ENCODE results near the gene UBR1.
"Not testable (repeated sequence)": the region's sequence is repeated elsewhere in the genome, so short reads cannot be mapped to it uniquely, and the experiment has no call there.

UBR1 gene

DNA sequence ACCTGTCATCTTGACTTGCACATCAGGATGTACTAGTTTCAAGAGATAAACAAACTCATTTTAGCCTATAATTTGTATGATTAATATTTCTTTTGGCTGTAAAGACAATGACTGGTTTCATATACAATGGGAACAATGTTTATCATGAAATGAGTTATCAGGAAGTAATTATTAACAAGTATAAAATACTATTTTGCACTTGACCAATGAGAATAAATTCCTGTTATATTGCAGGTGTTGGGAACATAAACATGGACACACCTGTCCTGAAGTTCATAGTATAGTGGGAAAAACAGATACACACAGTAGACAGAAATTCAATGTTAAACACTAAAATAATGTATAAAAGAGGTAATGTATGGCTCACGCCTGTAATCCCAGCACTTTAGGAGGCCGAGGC is 56.9 kb downstream of the UBR1 start:
- Histone ChIP-seq H3K27ac (replicated peaks; ENCODE audit: low read length) (no peak overlapping the region), H2BK12ac (ENCODE audit: low read length) (no peak overlapping the region), H3K27me3 (ENCODE audit: control insufficient read depth in 3 of 3, insufficient read depth in 3 of 3, low read depth in 1 of 3, low read length in 3 of 3) (no peaks in the 10 kb centered on the region), H2BK5ac (ENCODE audit: low read length) (no peak overlapping the region), H3K36me3 (replicated peaks in 1 of 2; ENCODE audit: control insufficient read depth in 2 of 2, insufficient read depth in 2 of 2, low read length in 2 of 2) (peaks cover 11 to 94% of the 10 kb centered on the region in 2 donors), H3K4ac (ENCODE audit: low read length) (no peak overlapping the region), H3K4me1 (ENCODE audit: control insufficient read depth in 2 of 2, insufficient read depth in 1 of 2, low read depth in 1 of 2, low read length in 2 of 2) (no peaks in the 10 kb centered on the region), H3K4me3 (ENCODE audit: low read length in 2 of 2) (no peak overlapping the region), H3K79me1 (ENCODE audit: low read depth, low read length) (no peaks in the 10 kb centered on the region), H2BK15ac (ENCODE audit: low read length) (no peak overlapping the region), H3K14ac (ENCODE audit: low read length) (no peak overlapping the region), H3K4me2 (ENCODE audit: insufficient read depth, low read length, poor library complexity, severe bottlenecking) (no peak overlapping the region), H4K91ac (ENCODE audit: low read depth, low read length, poor library complexity) (no peak overlapping the region), H2BK120ac (ENCODE audit: low read depth, low read length) (no peak overlapping the region), H3K9ac (ENCODE audit: low read depth, low read length, poor library complexity) (no peak overlapping the region), H3K23ac (ENCODE audit: low read depth, low read length, poor library complexity) (no peak overlapping the region), H3K18ac (ENCODE audit: low read length) (no peak overlapping the region), H3K9me3 (replicated peaks in 1 of 2; ENCODE audit: control insufficient read depth in 2 of 2, insufficient read depth in 1 of 2, low read depth in 1 of 2, low read length in 2 of 2) (no peaks in the 10 kb centered on the region), H2AK5ac (ENCODE audit: low read depth, low read length) (no peak overlapping the region), H2AFZ (ENCODE audit: low read length) (no peak overlapping the region), H4K8ac (ENCODE audit: low read depth, low read length) (no peak overlapping the region)
- no peak for DNase-seq (ENCODE audit: low spot score)
- whole genome bisulfite sequencing, 2 donors (ENCODE audit: extremely low coverage in 2 of 2, insufficient read length in 2 of 2, insufficient replicate concordance in 1 of 2), result no CpG with 5 or more reads among the region's 2 CpGs

DNA sequence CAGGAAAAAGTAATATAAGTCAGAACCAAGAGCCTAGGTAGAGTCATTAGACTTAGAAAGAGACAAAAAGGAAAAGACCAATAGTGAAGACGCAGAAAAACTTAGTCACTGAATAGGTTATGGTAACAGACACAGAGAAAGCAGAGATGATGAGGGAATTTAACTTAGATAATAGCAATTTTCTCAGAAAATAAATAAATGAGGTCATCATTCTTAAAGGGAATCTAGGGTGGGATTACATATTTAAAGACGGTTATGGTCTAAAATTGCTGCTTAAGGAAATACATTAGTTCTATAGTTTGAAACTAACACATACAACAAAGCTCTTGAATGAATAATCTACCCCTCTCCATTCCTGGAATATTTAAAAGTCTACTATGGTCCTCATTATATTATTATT is 59.4 kb downstream of the UBR1 start:
- WGBS, 2 donors (ENCODE audit: extremely low coverage in 2 of 2, insufficient read length in 2 of 2, insufficient replicate concordance in 1 of 2), result no CpG with 5 or more reads among the region's 2 CpGs
- H3K36me3 ChIP-seq (replicated peaks in 1 of 2; ENCODE audit: control insufficient read depth in 2 of 2, insufficient read depth in 2 of 2, low read length in 2 of 2), result peaks cover 12 to 94% of the 10 kb centered on the region in 2 donors
- H3K27ac ChIP-seq (replicated peaks; ENCODE audit: low read length), result no peak overlapping the region

DNA sequence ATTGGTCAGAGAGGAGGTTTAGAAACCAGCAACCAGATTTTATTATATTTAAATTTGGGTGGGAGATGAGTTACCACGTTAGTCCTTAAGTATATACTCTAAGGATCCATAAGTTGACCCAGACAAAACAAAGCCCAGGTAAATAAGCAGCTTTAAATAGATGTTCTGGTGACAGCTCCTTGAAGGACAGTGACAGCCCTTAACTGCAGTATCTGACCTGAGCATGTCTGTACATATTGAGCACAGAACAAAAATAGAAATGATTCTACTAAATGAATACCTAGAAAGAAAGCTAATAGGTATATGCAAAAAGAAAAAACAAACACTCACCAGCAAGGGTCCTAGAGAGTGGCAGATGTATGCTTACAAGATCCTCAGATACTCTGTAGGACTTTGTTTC is 63.0 kb downstream of the UBR1 start:
- Histone ChIP-seq H2AFZ (ENCODE audit: low read length) (no peak overlapping the region), H3K9ac (ENCODE audit: low read depth, low read length, poor library complexity) (no peak overlapping the region), H3K4me3 (ENCODE audit: low read length in 2 of 2) (no peak overlapping the region), H3K4me1 (ENCODE audit: control insufficient read depth in 2 of 2, insufficient read depth in 1 of 2, low read depth in 1 of 2, low read length in 2 of 2) (no peaks in the 10 kb centered on the region), H4K8ac (ENCODE audit: low read depth, low read length) (no peak overlapping the region), H3K27me3 (ENCODE audit: control insufficient read depth in 3 of 3, insufficient read depth in 3 of 3, low read depth in 1 of 3, low read length in 3 of 3) (no peaks in the 10 kb centered on the region), H3K14ac (ENCODE audit: low read length) (no peak overlapping the region), H2BK5ac (ENCODE audit: low read length) (no peak overlapping the region), H2BK12ac (ENCODE audit: low read length) (no peak overlapping the region), H3K27ac (replicated peaks; ENCODE audit: low read length) (no peak overlapping the region), H3K4ac (ENCODE audit: low read length) (no peak overlapping the region), H3K36me3 (replicated peaks in 1 of 2; ENCODE audit: control insufficient read depth in 2 of 2, insufficient read depth in 2 of 2, low read length in 2 of 2) (peaks cover 11 to 68% of the 10 kb centered on the region in 2 donors), H3K9me3 (replicated peaks in 1 of 2; ENCODE audit: control insufficient read depth in 2 of 2, insufficient read depth in 1 of 2, low read depth in 1 of 2, low read length in 2 of 2) (peaks cover 0 to 3% of the 10 kb centered on the region in 2 donors), H3K23ac (ENCODE audit: low read depth, low read length, poor library complexity) (no peak overlapping the region), H3K18ac (ENCODE audit: low read length) (no peak overlapping the region), H2BK15ac (ENCODE audit: low read length) (no peak overlapping the region), H2BK120ac (ENCODE audit: low read depth, low read length) (no peak overlapping the region), H4K91ac (ENCODE audit: low read depth, low read length, poor library complexity) (no peak overlapping the region), H3K79me1 (ENCODE audit: low read depth, low read length) (no peaks in the 10 kb centered on the region), H3K4me2 (ENCODE audit: insufficient read depth, low read length, poor library complexity, severe bottlenecking) (no peak overlapping the region), H2AK5ac (ENCODE audit: low read depth, low read length) (no peak overlapping the region)
- DNase-seq (ENCODE audit: low spot score), result no peak
- no CpG with 5 or more reads among the region's 1 CpG for WGBS, 2 donors (ENCODE audit: extremely low coverage in 2 of 2, insufficient read length in 2 of 2, insufficient replicate concordance in 1 of 2)

More for the DNA sequence above, 59.4 kb downstream of the UBR1 start:
- no peaks in the 10 kb centered on the region for H3K27me3 ChIP-seq (ENCODE audit: control insufficient read depth in 3 of 3, insufficient read depth in 3 of 3, low read depth in 1 of 3, low read length in 3 of 3)
- no peak for DNase-seq (ENCODE audit: low spot score)
- H2BK5ac ChIP-seq (ENCODE audit: low read length), result no peak overlapping the region
- H2BK15ac ChIP-seq (ENCODE audit: low read length), result no peak overlapping the region
- H3K4me1 ChIP-seq (ENCODE audit: control insufficient read depth in 2 of 2, insufficient read depth in 1 of 2, low read depth in 1 of 2, low read length in 2 of 2), result no peaks in the 10 kb centered on the region
- H2AK5ac ChIP-seq (ENCODE audit: low read depth, low read length), result no peak overlapping the region
- H2BK120ac ChIP-seq (ENCODE audit: low read depth, low read length), result no peak overlapping the region
- no peak overlapping the region for H2AFZ ChIP-seq (ENCODE audit: low read length)
- no peak overlapping the region for H3K18ac ChIP-seq (ENCODE audit: low read length)
- H3K9me3 ChIP-seq (replicated peaks in 1 of 2; ENCODE audit: control insufficient read depth in 2 of 2, insufficient read depth in 1 of 2, low read depth in 1 of 2, low read length in 2 of 2), result peaks cover 0 to 3% of the 10 kb centered on the region in 2 donors
- no peak overlapping the region for H2BK12ac ChIP-seq (ENCODE audit: low read length)
- H3K4me3 ChIP-seq (ENCODE audit: low read length in 2 of 2), result no peak overlapping the region
- no peak overlapping the region for H3K4me2 ChIP-seq (ENCODE audit: insufficient read depth, low read length, poor library complexity, severe bottlenecking)
- no peak overlapping the region for H3K23ac ChIP-seq (ENCODE audit: low read depth, low read length, poor library complexity)
- no peak overlapping the region for H4K91ac ChIP-seq (ENCODE audit: low read depth, low read length, poor library complexity)
- H4K8ac ChIP-seq (ENCODE audit: low read depth, low read length), result no peak overlapping the region
- H3K9ac ChIP-seq (ENCODE audit: low read depth, low read length, poor library complexity), result no peak overlapping the region
- no peak overlapping the region for H3K4ac ChIP-seq (ENCODE audit: low read length)
- H3K79me1 ChIP-seq (ENCODE audit: low read depth, low read length), result no peaks in the 10 kb centered on the region
- H3K14ac ChIP-seq (ENCODE audit: low read length), result no peak overlapping the region

DNA sequence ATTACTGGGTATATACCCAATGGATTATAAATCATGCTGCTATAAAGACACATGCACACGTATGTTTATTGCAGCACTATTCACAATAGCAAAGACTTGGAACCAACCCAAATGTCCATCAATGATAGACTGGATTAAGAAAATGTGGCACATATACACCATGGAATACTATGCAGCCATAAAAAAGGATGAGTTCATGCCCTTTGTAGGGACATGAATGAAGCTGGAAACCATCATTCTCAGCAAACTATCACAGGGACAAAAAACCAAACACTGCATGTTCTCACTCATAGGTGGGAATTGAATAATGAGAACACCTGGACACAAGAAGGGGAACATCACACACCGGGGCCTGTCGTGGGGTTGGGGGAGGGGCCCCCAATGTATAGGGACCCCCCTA is 64.8 kb downstream of the UBR1 start:
- H2BK5ac ChIP-seq (ENCODE audit: low read length); H3K4ac ChIP-seq (ENCODE audit: low read length); H3K4me3 ChIP-seq (ENCODE audit: low read length in 2 of 2); H3K14ac ChIP-seq (ENCODE audit: low read length); H3K23ac ChIP-seq (ENCODE audit: low read depth, low read length, poor library complexity); H3K79me1 ChIP-seq (ENCODE audit: low read depth, low read length); H3K27me3 ChIP-seq (ENCODE audit: control insufficient read depth in 3 of 3, insufficient read depth in 3 of 3, low read depth in 1 of 3, low read length in 3 of 3); H2BK120ac ChIP-seq (ENCODE audit: low read depth, low read length); H4K91ac ChIP-seq (ENCODE audit: low read depth, low read length, poor library complexity); H3K18ac ChIP-seq (ENCODE audit: low read length); H2BK15ac ChIP-seq (ENCODE audit: low read length); H3K4me2 ChIP-seq (ENCODE audit: insufficient read depth, low read length, poor library complexity, severe bottlenecking); H4K8ac ChIP-seq (ENCODE audit: low read depth, low read length); H2AFZ ChIP-seq (ENCODE audit: low read length); H3K4me1 ChIP-seq (ENCODE audit: control insufficient read depth in 2 of 2, insufficient read depth in 1 of 2, low read depth in 1 of 2, low read length in 2 of 2); H3K9ac ChIP-seq (ENCODE audit: low read depth, low read length, poor library complexity); H2BK12ac ChIP-seq (ENCODE audit: low read length); H3K9me3 ChIP-seq (replicated peaks in 1 of 2; ENCODE audit: control insufficient read depth in 2 of 2, insufficient read depth in 1 of 2, low read depth in 1 of 2, low read length in 2 of 2); H2AK5ac ChIP-seq (ENCODE audit: low read depth, low read length); DNase-seq (ENCODE audit: low spot score); H3K27ac ChIP-seq (replicated peaks; ENCODE audit: low read length): not testable (repeated sequence)
- no CpG with 5 or more reads among the region's 3 CpGs for WGBS, 2 donors (ENCODE audit: extremely low coverage in 2 of 2, insufficient read length in 2 of 2, insufficient replicate concordance in 1 of 2)
- H3K36me3 ChIP-seq (replicated peaks in 1 of 2; ENCODE audit: control insufficient read depth in 2 of 2, insufficient read depth in 2 of 2, low read length in 2 of 2), result peaks cover 8 to 69% of the 10 kb centered on the region in 2 donors
